Fibroblast of lung (primary cell): ENCODE data around the gene NUDT4B. TPM values are rescaled to one million over a fixed set of nuclear protein-coding genes. Genes with fewer than 3 reads are reported as not detected.
"Not testable (repeated sequence)": the region's sequence is repeated elsewhere in the genome, so short reads cannot be mapped to it uniquely, and the experiment has no call there.

Experiments used
- DNase-seq, 2 donors: peaks; one replicate each; pipeline versions ENCODE4 v3.0.0 to v3.0.0-alpha.2; 2010; ENCODE audit warnings: low read depth in 2 of 2
- H2AFZ ChIP-seq: 2 replicates; pipeline ENCODE4 v1.5.1; 2012; ENCODE audit warnings: low read length, control low read depth, inconsistent platforms
- H3K27ac ChIP-seq: 2 replicates; pipeline ENCODE4 v1.5.1; 2011; ENCODE audit warnings: low read length, control low read depth; ENCODE audit not compliant: insufficient read depth
- H3K27me3 ChIP-seq: 2 replicates; pipeline ENCODE4 v1.5.1; 2011; ENCODE audit warnings: mild to moderate bottlenecking, low read length; ENCODE audit not compliant: control insufficient read depth, insufficient read depth
- H3K36me3 ChIP-seq: 2 replicates; pipeline ENCODE4 v1.5.1; 2011; ENCODE audit warnings: low read length; ENCODE audit not compliant: control insufficient read depth, insufficient read depth
- H3K4me1 ChIP-seq: 2 replicates; pipeline ENCODE4 v1.5.1; 2011; ENCODE audit warnings: low read length; ENCODE audit not compliant: control insufficient read depth, insufficient read depth; ENCODE audit errors: extremely low read depth
- H3K4me2 ChIP-seq: 2 replicates; pipeline ENCODE4 v1.5.1; 2011; ENCODE audit warnings: low read length, control low read depth; ENCODE audit not compliant: insufficient read depth; ENCODE audit errors: extremely low read depth
- H3K4me3 ChIP-seq, 4 experiments: fragments of 200-600 bp in 1 of 4; sonication (generic) in 1 of 4; replicated peaks in 1 of 4; 2 replicates each; pipeline ENCODE4 v1.5.1; 2011 to 2016; ENCODE audit warnings: low read length in 4 of 4, low read depth in 3 of 4, mild to moderate bottlenecking in 3 of 4, control low read depth in 2 of 4, inconsistent platforms in 1 of 4, mixed read lengths in 1 of 4; ENCODE audit not compliant: insufficient read depth in 1 of 4; ENCODE audit errors: control extremely low read depth in 1 of 4
- H3K79me2 ChIP-seq: 2 replicates; pipeline ENCODE4 v1.5.1; 2012; ENCODE audit warnings: mild to moderate bottlenecking, low read length, inconsistent platforms; ENCODE audit not compliant: control insufficient read depth, insufficient read depth
- H3K9ac ChIP-seq: 2 replicates; pipeline ENCODE4 v1.5.1; 2011; ENCODE audit warnings: mild to moderate bottlenecking, low read length, control low read depth; ENCODE audit not compliant: insufficient read depth
- H3K9me3 ChIP-seq: 2 replicates; pipeline ENCODE4 v1.5.1; 2012; ENCODE audit warnings: low read depth, low read length; ENCODE audit not compliant: control insufficient read depth, insufficient read depth
- H4K20me1 ChIP-seq: 2 replicates; pipeline ENCODE4 v1.5.1; 2011; ENCODE audit warnings: low read length; ENCODE audit not compliant: control insufficient read depth, insufficient read depth; ENCODE audit errors: extremely low read depth
- polyA plus RNA-seq, 2 donors: library from polyadenylated mRNA; depleted of rRNA in 1 of 2; stranded (reverse) in 1 of 2; unstranded in 1 of 2; fragments of >200 nt; gene quantifications; 2 replicates each; pipeline ENCODE4 v1.2.1, GENCODE V29; 2011 to 2012; ENCODE audit warnings: missing spikeins in 1 of 2
- total RNA-seq: library from RNA; depleted of rRNA; stranded (reverse); fragments of >200 nt; gene quantifications from 2 replicates; pipeline ENCODE4 v1.2.1, GENCODE V29; 2014

NUDT4B gene
- total and polyA plus RNA-seq, 2 donors (not counting 1 experiment from before 2014, with no cell fraction given): 7.1 to 17.5 TPM

DNA sequence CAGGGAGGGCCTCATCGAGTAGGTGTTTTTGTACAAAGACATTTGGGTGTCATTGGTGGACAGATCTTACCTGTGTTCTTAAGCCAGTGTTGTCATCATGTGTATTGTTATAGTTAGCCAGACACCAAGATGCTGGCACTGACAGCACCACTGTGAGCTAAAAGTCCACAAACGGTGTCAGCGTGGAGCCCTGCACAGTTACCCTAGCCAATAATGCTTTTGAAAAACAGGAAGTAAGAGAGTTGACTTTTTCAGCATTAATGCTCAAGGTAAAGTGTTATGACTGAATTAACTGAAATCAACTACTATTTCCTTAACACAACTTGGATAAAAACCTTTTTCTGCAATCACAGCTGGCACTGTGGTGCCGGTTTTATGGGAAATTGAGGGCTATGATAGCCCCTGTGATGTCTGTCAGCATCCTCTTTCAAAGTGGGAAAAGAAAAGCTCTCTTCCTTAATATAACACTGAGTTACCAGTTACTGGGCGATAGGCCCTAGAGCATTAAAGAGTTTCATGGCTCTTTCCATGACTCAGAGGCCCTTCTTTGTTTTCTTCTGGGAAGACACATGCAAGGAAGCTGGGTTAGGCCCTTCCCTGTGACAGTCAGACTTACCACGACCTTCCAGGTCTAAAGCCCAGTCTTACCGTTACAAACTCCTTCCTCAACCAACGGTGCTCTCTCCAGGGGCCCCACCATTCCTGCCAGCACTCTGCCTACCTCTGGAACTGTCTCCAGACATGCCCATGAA lies 37.6 kb upstream of the NUDT4B start:
- H2AFZ ChIP-seq, H3K4me2 ChIP-seq, H3K9ac ChIP-seq, H3K36me3 ChIP-seq, H3K79me2 ChIP-seq, H3K4me3 ChIP-seq, DNase-seq, H3K9me3 ChIP-seq, H3K27me3 ChIP-seq, H4K20me1 ChIP-seq, H3K4me1 ChIP-seq, H3K27ac ChIP-seq: not testable (repeated sequence)

GRCh38 chr1:148712353-148712752 lies 36.2 kb upstream of the NUDT4B start:
- not testable (repeated sequence) for H3K4me1 ChIP-seq, H3K27me3 ChIP-seq, H3K9ac ChIP-seq, H3K4me2 ChIP-seq, H3K27ac ChIP-seq, H4K20me1 ChIP-seq, H2AFZ ChIP-seq, DNase-seq, H3K79me2 ChIP-seq, H3K36me3 ChIP-seq, H3K4me3 ChIP-seq, H3K9me3 ChIP-seq

DNA sequence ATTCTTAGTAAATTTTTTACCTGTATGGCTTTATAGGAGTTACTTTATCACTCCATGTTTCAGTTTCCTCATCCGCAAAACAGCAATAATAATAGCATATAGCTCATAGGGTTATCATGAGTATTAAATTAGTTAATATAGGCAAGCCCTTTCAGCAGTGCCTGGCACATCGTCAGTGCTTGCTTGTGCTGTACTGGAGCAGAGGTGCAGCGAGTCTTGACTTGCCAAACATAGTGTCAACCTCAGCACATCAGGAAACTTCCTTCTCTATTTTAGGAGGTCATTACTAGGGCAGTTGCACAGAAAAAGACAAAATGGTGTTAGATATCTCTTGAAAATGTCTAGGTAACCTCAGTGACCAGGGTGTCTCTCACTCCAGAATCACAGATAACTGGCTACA lies 33.1 kb upstream of the NUDT4B start:
- DNase-seq, H3K27ac ChIP-seq, H3K4me1 ChIP-seq, H3K79me2 ChIP-seq, H3K27me3 ChIP-seq, H4K20me1 ChIP-seq, H3K4me2 ChIP-seq, H3K9me3 ChIP-seq, H3K9ac ChIP-seq, H3K36me3 ChIP-seq, H3K4me3 ChIP-seq, H2AFZ ChIP-seq: not testable (repeated sequence)

DNA sequence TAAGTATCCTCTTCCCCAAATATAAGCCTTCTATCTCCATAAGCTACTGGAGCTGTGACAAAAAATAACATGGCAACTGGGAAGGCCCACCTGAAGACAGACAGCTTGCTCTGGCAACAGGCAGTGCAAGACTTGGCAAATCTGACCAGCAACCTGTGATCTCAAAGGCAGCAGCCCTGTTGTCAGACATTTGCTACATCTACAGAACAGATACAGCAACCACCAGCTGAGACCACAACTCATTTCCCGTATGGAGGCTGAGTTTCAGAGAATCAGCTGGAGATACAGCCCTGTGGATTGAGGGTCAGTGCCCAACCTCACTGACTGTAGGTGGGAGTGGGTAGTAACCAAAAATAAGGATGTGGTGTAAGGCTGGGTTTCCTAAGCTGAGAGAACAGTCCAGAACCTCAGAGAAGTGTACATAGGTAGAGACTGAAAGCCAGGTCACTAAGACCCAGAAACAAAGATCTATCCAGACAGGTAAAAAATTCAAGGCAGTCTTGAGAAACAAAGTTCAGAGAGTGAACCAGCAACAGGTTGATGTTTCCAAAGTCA lies 31.5 kb upstream of the NUDT4B start:
- H2AFZ ChIP-seq, H3K9ac ChIP-seq, H3K27ac ChIP-seq, H3K4me2 ChIP-seq, H4K20me1 ChIP-seq, DNase-seq, H3K79me2 ChIP-seq, H3K9me3 ChIP-seq, H3K4me3 ChIP-seq, H3K36me3 ChIP-seq, H3K27me3 ChIP-seq, H3K4me1 ChIP-seq: not testable (repeated sequence)

- H3K4me2 ChIP-seq, DNase-seq, H3K79me2 ChIP-seq: not testable (repeated sequence)
Measured at GRCh38 chr1:148720918-148721317, 27.7 kb upstream of the NUDT4B start.

DNA sequence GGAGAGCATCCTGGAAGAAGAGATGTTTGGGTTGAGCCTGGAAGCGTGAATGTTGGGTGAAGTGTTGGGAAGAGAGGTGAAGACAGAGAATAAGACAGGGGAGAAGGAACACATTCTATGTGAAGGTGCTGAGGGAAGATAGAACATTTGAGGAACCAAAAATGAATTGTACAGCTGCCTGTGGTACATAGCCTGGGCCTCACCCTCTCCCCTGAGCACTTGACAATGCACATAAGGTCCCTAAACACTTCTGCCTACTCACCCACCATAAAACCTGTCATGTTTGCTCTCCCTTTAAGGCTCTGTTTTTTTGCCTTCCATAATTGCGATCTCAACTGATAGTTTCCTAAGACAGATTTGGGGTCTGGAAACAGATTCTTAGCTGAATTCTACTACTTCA lies 25.8 kb upstream of the NUDT4B start:
- not testable (repeated sequence) for H3K27ac ChIP-seq, H2AFZ ChIP-seq, H3K4me3 ChIP-seq, H3K36me3 ChIP-seq, H3K79me2 ChIP-seq, H3K9ac ChIP-seq, H3K4me1 ChIP-seq, H3K27me3 ChIP-seq, H4K20me1 ChIP-seq, DNase-seq, H3K9me3 ChIP-seq, H3K4me2 ChIP-seq

More at GRCh38 chr1:148720918-148721317, 27.7 kb upstream of the NUDT4B start:
- not testable (repeated sequence) for H4K20me1 ChIP-seq, H3K9me3 ChIP-seq, H3K27me3 ChIP-seq, H3K9ac ChIP-seq, H3K4me3 ChIP-seq, H3K4me1 ChIP-seq, H3K27ac ChIP-seq, H3K36me3 ChIP-seq, H2AFZ ChIP-seq

DNA sequence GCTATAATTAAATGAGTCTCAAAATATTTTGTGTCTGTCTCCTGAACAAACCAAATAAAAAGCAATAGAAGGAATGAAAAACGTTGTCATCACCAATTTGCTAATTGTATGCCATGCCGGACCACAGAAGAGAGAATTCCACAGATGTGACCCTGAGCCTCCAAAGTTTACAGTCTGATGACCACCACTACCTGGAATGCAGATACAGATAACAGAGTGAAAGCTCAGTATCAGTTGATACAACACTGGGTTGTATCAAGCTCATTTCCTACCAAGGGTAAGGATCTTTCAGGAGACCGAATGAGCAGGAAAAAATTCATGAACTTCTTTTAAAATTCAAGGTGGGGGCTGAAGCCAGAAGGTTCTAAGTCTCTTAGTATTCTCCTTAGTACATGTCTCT lies 25.1 kb upstream of the NUDT4B start:
- not testable (repeated sequence) for H3K9me3 ChIP-seq, H3K4me1 ChIP-seq, H4K20me1 ChIP-seq, H3K36me3 ChIP-seq, H3K79me2 ChIP-seq, H2AFZ ChIP-seq, H3K27ac ChIP-seq, H3K4me3 ChIP-seq, DNase-seq, H3K9ac ChIP-seq, H3K27me3 ChIP-seq, H3K4me2 ChIP-seq
